Ishikawa (cell line): Measurements from ENCODE around the gene ARHGEF10L.

ENCODE experiments used
- CEBPB ChIP-seq: IDR thresholded peaks from 2 replicates; pipeline ENCODE4 v1.6.1; 2012
- CREB1 ChIP-seq: IDR thresholded peaks from 2 replicates; pipeline ENCODE4 v1.6.1; 2012; ENCODE audit warnings: low read depth
- EGR1 ChIP-seq: IDR thresholded peaks from 2 replicates; pipeline ENCODE4 v1.6.1; 2012
- EP300 ChIP-seq: IDR thresholded peaks from 2 replicates; pipeline ENCODE4 v1.6.1; 2012; ENCODE audit warnings: borderline replicate concordance
- FOXM1 ChIP-seq: IDR thresholded peaks from 2 replicates; pipeline ENCODE4 v1.6.1; 2012; ENCODE audit warnings: low read depth, borderline replicate concordance
- NFIC ChIP-seq: IDR thresholded peaks from 2 replicates; pipeline ENCODE4 v1.6.1; 2012
- RAD21 ChIP-seq: IDR thresholded peaks from 2 replicates; pipeline ENCODE4 v1.6.1; 2012; ENCODE audit warnings: low read depth
- TAF1 ChIP-seq: IDR thresholded peaks from 2 replicates; pipeline ENCODE4 v1.6.1; 2012; ENCODE audit warnings: low read depth, mild to moderate bottlenecking
- TCF12 ChIP-seq: IDR thresholded peaks from 2 replicates; pipeline ENCODE4 v1.6.1; 2012; ENCODE audit warnings: low read depth
- TEAD4 ChIP-seq: IDR thresholded peaks from 2 replicates; pipeline ENCODE4 v1.6.1; 2012
- YY1 ChIP-seq: IDR thresholded peaks from 2 replicates; pipeline ENCODE4 v1.6.1; 2012; ENCODE audit warnings: low read depth
- ZBTB7A ChIP-seq: IDR thresholded peaks from 2 replicates; pipeline ENCODE4 v1.6.1; 2012; ENCODE audit warnings: low read depth
- TF ChIP-seq, protein P1 (sequence below): IDR thresholded peaks from 2 replicates; pipeline ENCODE4 v1.6.1; 2012; ENCODE audit warnings: low read depth, mild to moderate bottlenecking
- TF ChIP-seq, protein P2 (sequence below): IDR thresholded peaks from 2 replicates; pipeline ENCODE4 v1.6.1; 2012
- TF ChIP-seq, protein P3 (sequence below): IDR thresholded peaks from 2 replicates; pipeline ENCODE4 v1.6.1; 2012

ARHGEF10L gene

DNA sequence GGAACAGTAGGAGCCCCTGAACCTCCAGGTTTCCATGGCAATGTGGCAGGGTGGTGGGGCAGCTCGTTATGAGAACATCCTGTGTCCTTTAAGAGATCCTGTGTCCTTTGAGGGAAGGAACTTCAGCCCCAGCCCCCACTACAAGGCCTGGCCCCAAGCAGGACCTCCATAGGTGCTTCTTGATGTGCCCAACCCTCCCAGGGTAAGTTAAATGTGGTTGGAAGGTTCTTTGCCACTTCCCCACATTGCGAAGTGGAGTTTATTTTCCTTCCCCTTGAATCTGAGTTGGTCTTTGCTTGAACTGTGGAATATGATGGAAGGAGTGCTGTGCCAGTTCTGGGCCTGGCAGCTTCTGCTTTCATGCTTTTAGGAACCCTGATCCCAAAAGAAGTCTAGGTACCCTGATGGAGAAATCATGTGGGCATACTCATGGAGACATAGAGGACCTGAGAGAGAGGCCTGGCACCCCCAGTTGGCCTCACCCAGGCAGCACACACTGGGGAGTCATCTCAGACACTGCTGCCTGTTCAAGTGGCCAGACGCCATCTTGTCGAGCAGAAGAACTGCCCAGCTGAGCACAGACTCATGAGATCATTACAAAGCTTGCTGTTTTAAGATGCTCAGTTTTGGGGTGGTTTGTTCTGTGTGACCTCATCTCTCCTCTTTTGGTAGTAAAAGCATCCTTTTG lies 171.5 kb downstream of the ARHGEF10L start:
- TF ChIP-seq, protein P1, sequence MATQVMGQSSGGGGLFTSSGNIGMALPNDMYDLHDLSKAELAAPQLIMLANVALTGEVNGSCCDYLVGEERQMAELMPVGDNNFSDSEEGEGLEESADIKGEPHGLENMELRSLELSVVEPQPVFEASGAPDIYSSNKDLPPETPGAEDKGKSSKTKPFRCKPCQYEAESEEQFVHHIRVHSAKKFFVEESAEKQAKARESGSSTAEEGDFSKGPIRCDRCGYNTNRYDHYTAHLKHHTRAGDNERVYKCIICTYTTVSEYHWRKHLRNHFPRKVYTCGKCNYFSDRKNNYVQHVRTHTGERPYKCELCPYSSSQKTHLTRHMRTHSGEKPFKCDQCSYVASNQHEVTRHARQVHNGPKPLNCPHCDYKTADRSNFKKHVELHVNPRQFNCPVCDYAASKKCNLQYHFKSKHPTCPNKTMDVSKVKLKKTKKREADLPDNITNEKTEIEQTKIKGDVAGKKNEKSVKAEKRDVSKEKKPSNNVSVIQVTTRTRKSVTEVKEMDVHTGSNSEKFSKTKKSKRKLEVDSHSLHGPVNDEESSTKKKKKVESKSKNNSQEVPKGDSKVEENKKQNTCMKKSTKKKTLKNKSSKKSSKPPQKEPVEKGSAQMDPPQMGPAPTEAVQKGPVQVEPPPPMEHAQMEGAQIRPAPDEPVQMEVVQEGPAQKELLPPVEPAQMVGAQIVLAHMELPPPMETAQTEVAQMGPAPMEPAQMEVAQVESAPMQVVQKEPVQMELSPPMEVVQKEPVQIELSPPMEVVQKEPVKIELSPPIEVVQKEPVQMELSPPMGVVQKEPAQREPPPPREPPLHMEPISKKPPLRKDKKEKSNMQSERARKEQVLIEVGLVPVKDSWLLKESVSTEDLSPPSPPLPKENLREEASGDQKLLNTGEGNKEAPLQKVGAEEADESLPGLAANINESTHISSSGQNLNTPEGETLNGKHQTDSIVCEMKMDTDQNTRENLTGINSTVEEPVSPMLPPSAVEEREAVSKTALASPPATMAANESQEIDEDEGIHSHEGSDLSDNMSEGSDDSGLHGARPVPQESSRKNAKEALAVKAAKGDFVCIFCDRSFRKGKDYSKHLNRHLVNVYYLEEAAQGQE = no peak
- TF ChIP-seq, protein P2, sequence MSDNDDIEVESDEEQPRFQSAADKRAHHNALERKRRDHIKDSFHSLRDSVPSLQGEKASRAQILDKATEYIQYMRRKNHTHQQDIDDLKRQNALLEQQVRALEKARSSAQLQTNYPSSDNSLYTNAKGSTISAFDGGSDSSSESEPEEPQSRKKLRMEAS = no peak
- TF ChIP-seq RAD21 (no peak), ZBTB7A (no peak), CREB1 (no peak), EP300 (no peak), NFIC (no peak), TAF1 (no peak), EGR1 (no peak), YY1 (no peak), FOXM1 (no peak)

DNA sequence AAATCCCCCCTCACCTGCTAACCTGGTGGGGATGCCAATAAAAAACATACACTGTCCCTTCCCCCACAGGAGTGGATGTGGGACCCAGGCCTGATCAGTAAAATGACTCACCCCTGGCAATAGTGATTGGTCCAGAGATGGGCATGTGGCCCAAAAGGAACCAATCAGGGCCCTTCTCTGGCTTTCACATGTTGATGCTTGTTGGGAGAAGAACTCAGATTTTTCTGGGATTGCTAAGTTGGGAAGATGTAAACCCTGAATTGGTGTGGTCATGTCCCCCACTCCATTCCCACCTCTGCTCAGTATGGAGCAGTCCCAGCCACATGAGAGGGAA lies 172.0 kb downstream of the ARHGEF10L start:
- TF ChIP-seq, protein P3, sequence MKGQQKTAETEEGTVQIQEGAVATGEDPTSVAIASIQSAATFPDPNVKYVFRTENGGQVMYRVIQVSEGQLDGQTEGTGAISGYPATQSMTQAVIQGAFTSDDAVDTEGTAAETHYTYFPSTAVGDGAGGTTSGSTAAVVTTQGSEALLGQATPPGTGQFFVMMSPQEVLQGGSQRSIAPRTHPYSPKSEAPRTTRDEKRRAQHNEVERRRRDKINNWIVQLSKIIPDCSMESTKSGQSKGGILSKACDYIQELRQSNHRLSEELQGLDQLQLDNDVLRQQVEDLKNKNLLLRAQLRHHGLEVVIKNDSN = peak; percentile 25; the same call in 1 of the 2 replicates
- TF ChIP-seq TCF12 = no peak

DNA sequence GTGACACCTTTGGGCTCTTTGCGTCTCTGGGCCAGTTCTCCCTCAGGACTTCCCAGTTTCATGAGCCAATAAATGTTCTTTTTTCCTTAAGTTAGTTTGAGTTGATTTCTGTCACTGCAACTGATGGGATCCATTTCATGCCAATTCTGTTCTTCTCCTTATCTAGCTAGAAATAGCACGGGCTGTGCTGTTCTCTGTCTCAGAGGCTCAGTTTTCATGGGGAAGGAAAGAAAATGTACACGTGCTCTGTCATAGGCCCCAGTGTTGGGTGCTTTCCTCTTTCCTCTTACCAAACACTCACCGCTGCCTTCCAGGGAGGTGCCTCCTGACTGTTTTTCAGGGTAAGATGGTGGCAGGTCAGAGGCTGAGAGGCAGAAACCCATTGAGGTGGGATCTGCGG lies 172.4 kb downstream of the ARHGEF10L start:
- no peak for TF ChIP-seq TAF1
- TF ChIP-seq CEBPB = no peak
- TF ChIP-seq, protein P1 = no peak
- no peak for TF ChIP-seq TCF12
- no peak for TF ChIP-seq FOXM1
- TF ChIP-seq, protein P3 = no peak
- no peak for TF ChIP-seq CREB1
- TF ChIP-seq, protein P2 = no peak
- TF ChIP-seq EGR1 = no peak
- no peak for TF ChIP-seq YY1
- no peak for TF ChIP-seq NFIC
- TF ChIP-seq RAD21 = no peak
- TF ChIP-seq EP300 = no peak
- TF ChIP-seq ZBTB7A = no peak

DNA sequence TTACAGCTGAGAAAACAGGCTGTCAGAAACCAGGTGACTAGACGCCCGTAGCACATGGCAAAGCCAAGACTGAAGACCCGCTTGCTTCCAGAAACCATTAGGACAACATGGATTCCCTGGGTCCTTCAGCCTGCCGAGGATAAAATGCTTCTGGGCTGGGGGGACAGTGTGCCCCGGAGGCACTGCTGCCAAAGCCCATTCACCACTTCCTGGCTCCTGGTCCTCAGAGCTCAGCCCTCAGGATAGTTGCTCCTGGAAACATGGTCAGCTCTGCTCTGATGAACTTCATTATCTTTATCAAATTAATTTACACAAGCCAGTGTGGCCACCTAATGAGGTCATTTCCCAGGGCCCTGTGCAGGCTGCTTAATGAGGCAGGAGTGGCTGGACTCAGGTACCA lies 174.5 kb downstream of the ARHGEF10L start:
- TF ChIP-seq, protein P2 = no peak
- TF ChIP-seq FOXM1 (no peak), TEAD4 (no peak), EP300 (no peak), CREB1 (no peak), RAD21 (no peak), EGR1 (no peak), TAF1 (no peak), TCF12 (no peak), NFIC (no peak), CEBPB (no peak), YY1 (no peak), ZBTB7A (no peak)
- TF ChIP-seq, protein P3 = no peak
- TF ChIP-seq, protein P1 = no peak
